ENCODE measurements around the gene MICAL3. TPM values are rescaled to one million over a fixed set of nuclear protein-coding genes. Genes with fewer than 3 reads are reported as not detected.
"Not testable (repeated sequence)": the region's sequence is repeated elsewhere in the genome, so short reads cannot be mapped to it uniquely, and the experiment has no call there.

The MICAL3 gene
- total and polyA plus RNA-seq, 2 donors: 2.7 to 4.0 TPM

DNA sequence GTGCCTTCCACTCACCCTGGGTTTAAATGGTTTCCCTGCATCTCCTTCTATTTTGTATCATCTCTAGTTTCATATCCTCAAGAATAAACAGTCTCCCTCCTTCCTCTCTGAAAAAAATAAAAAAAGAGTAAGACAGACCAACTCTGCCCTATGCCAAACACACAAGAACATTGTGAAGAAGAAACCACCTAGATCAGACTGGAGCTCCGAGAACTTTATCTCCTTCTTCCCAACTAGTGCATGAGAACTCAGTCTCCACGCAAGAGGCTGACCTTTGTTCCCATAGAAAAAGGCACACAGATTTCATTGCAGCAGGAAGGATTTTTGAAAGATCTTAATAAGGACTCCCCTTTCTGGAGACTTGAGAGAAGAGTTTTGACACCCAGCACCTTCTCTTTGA, 44.7 kb upstream of the MICAL3 start:
- DNase-seq (ENCODE audit: low read depth in 6 of 9, low spot score in 9 of 9): no peak
- Histone ChIP-seq H3K4me1 (ENCODE audit: control insufficient read depth in 2 of 2, insufficient read depth in 2 of 2, low read length in 2 of 2) (peaks cover 0 to 10% of the 10 kb centered on the region in 2 donors), H3K27me3 (ENCODE audit: control insufficient read depth in 2 of 2, insufficient read depth in 1 of 2, low read length in 1 of 2) (peaks cover 0 to 11% of the 10 kb centered on the region in 2 donors), H3K4me3 (ENCODE audit: low read length in 2 of 2) (no peak overlapping the region), H3K27ac (ENCODE audit: low read depth in 1 of 2, low read length in 1 of 2) (no peak overlapping the region), H3K36me3 (ENCODE audit: control insufficient read depth in 2 of 2, insufficient read depth in 2 of 2, low read length in 1 of 2) (no peaks in the 10 kb centered on the region), H3K9me3 (ENCODE audit: control insufficient read depth in 2 of 2, insufficient read depth in 1 of 2, low read length in 1 of 2) (no peaks in the 10 kb centered on the region)
- 100% methylated on average over 2 of the region's 2 CpGs for WGBS

DNA sequence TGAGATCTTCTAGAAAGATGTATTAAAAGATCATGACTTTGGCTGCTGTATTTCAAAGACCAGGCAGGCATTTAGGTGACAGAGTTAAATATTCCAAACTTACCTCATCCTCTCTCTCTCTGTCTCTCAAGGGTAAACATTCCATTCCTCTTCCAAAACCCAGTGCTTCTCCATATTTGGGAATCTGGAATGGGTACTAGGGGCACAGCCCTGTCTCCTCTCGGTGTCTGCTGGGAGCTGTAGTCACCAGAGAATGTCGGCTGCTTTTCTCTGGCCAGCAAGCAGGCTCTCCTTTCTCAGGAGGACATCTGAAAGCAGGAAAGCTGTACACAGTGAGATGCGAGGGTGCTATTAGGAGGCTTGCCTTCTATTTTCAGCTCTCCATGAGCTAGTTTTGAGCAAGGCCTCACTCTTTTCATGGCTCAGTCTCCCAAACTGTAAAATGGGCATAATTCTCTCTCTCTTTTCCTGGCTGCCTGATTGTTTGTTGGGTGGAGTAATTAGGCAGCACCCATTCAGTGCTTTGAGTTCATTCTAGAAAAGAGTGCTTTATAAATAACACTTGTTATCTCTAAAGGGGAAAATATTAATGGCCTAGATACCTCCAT, 44.1 kb upstream of the MICAL3 start:
- no peak for DNase-seq (ENCODE audit: low read depth in 6 of 9, low spot score in 9 of 9)
- H3K36me3 ChIP-seq (ENCODE audit: control insufficient read depth in 2 of 2, insufficient read depth in 2 of 2, low read length in 1 of 2): no peaks in the 10 kb centered on the region

DNA sequence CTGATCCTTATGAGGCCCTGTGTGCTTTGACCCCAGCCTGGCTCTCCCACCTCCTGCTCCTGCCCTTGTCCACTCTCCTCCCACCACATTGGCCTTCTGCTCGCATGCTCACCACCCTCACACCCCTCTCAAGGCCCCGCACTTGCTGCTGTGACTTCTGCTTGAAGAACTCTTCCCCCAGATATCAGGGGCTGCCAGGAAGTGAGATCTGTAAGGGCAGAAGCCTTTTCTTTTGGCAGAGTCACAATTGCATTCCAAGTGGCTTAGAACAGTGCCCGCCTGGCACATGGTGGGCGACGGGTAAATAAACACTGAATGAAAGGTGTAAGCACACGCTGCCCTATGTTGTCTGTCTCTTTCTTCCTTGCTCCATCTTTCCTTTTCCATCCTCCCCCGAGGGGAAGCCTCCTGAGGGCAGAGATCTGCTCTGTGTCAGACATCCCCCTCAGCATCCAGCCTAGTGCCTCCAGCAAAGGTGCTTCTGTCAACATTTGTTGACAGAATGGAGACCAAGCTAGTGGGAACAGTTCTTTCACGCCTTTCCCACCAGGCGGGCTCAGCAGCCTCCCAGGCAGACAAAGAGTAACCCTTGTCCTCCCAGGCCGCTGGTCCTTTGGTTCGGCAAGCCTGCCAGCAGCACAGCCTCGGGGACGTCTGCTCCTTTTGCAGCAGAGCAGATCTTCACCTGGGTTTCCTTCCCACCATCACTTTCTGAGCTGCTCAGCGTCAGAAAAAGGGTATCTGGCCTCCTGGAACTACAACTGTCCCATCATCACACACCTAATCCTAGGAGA, 43.4 kb upstream of the MICAL3 start:
- Histone ChIP-seq H3K27ac (ENCODE audit: low read depth in 1 of 2, low read length in 1 of 2) (no peak overlapping the region), H3K4me1 (ENCODE audit: control insufficient read depth in 2 of 2, insufficient read depth in 2 of 2, low read length in 2 of 2) (peaks cover 0 to 10% of the 10 kb centered on the region in 2 donors), H3K27me3 (ENCODE audit: control insufficient read depth in 2 of 2, insufficient read depth in 1 of 2, low read length in 1 of 2) (peaks cover 0 to 11% of the 10 kb centered on the region in 2 donors), H3K36me3 (ENCODE audit: control insufficient read depth in 2 of 2, insufficient read depth in 2 of 2, low read length in 1 of 2) (no peaks in the 10 kb centered on the region), H3K4me3 (ENCODE audit: low read length in 2 of 2) (no peak overlapping the region), H3K9me3 (ENCODE audit: control insufficient read depth in 2 of 2, insufficient read depth in 1 of 2, low read length in 1 of 2) (no peaks in the 10 kb centered on the region)
- WGBS: 87% methylated on average over 14 of the region's 14 CpGs
- no peak for DNase-seq (ENCODE audit: low read depth in 6 of 9, low spot score in 9 of 9)

More for the DNA sequence above, 44.1 kb upstream of the MICAL3 start:
- H3K9me3 ChIP-seq (ENCODE audit: control insufficient read depth in 2 of 2, insufficient read depth in 1 of 2, low read length in 1 of 2): no peaks in the 10 kb centered on the region
- no peak overlapping the region for H3K4me3 ChIP-seq (ENCODE audit: low read length in 2 of 2)
- peaks cover 0 to 10% of the 10 kb centered on the region in 2 donors for H3K4me1 ChIP-seq (ENCODE audit: control insufficient read depth in 2 of 2, insufficient read depth in 2 of 2, low read length in 2 of 2)
- 91% methylated on average over 3 of the region's 3 CpGs for WGBS
- no peak overlapping the region for H3K27ac ChIP-seq (ENCODE audit: low read depth in 1 of 2, low read length in 1 of 2)
- H3K27me3 ChIP-seq (ENCODE audit: control insufficient read depth in 2 of 2, insufficient read depth in 1 of 2, low read length in 1 of 2): peaks cover 0 to 11% of the 10 kb centered on the region in 2 donors

DNA sequence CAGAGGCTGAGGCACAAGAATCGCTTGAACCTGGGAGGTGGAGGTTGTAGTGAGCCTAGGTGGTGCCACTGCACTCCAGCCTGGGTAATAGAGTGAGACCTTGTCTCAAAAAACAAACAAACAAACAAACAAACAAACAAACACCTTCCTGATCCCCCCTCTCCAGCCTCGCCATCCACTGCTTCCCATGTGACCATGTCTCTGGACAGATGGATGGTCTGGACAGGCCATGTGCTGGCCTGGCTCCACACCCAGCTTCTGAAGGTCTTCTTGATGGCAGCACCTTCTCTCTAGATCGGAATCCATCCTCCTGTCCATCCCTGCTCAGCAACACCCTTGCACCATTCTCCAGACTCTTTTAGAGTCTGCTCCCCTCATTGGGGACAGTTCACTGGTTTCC, 42.8 kb upstream of the MICAL3 start:
- peaks cover 0 to 11% of the 10 kb centered on the region in 2 donors for H3K27me3 ChIP-seq (ENCODE audit: control insufficient read depth in 2 of 2, insufficient read depth in 1 of 2, low read length in 1 of 2)
- DNase-seq (ENCODE audit: low read depth in 6 of 9, low spot score in 9 of 9): no peak
- H3K4me1 ChIP-seq (ENCODE audit: control insufficient read depth in 2 of 2, insufficient read depth in 2 of 2, low read length in 2 of 2): peaks cover 0 to 10% of the 10 kb centered on the region in 2 donors
- WGBS: 98% methylated on average over 3 of the region's 3 CpGs
- no peaks in the 10 kb centered on the region for H3K9me3 ChIP-seq (ENCODE audit: control insufficient read depth in 2 of 2, insufficient read depth in 1 of 2, low read length in 1 of 2)
- H3K27ac ChIP-seq (ENCODE audit: low read depth in 1 of 2, low read length in 1 of 2): no peak overlapping the region
- no peaks in the 10 kb centered on the region for H3K36me3 ChIP-seq (ENCODE audit: control insufficient read depth in 2 of 2, insufficient read depth in 2 of 2, low read length in 1 of 2)
- no peak overlapping the region for H3K4me3 ChIP-seq (ENCODE audit: low read length in 2 of 2)

DNA sequence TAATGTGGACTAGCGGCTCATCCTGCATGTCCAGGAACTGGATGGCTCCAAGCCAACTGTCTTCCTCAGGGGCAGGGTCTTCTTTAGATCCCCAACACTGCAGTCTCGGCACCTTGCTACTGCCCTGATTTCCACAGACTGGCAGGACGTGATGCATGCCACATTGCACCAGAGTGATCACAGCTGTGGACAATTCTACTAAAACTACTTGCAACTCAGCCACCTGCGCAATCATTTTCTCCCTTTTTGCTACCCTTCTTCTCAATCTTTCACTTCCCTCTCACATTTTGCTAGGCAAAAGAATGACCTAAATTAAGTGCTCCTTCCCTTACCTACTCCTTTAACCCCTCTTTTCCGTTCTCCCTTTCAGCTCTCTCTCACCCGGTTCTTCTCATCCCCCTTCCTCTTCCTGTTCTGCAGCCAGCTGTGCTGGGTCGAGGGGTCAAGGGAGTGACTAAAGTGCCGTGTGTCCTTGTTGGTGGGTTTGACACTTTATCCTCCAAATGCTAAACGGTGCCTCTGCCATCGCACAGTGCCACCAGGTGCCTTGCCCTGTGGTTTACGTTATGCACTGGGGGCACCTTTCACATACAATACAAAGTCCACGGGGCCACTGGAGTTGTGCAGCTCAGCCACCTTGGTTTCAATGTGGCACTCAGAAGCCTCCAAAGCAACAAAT, 42.0 kb upstream of the MICAL3 start:
- Histone ChIP-seq H3K27ac (ENCODE audit: low read depth in 1 of 2, low read length in 1 of 2) (no peak overlapping the region), H3K27me3 (ENCODE audit: control insufficient read depth in 2 of 2, insufficient read depth in 1 of 2, low read length in 1 of 2) (peaks cover 0 to 11% of the 10 kb centered on the region in 2 donors), H3K36me3 (ENCODE audit: control insufficient read depth in 2 of 2, insufficient read depth in 2 of 2, low read length in 1 of 2) (no peaks in the 10 kb centered on the region), H3K4me1 (ENCODE audit: control insufficient read depth in 2 of 2, insufficient read depth in 2 of 2, low read length in 2 of 2) (peaks cover 0 to 10% of the 10 kb centered on the region in 2 donors), H3K4me3 (ENCODE audit: low read length in 2 of 2) (no peak overlapping the region), H3K9me3 (ENCODE audit: control insufficient read depth in 2 of 2, insufficient read depth in 1 of 2, low read length in 1 of 2) (no peaks in the 10 kb centered on the region)
- WGBS: 50% methylated on average over 12 of the region's 12 CpGs
- DNase-seq (ENCODE audit: low read depth in 6 of 9, low spot score in 9 of 9): no peak

DNA sequence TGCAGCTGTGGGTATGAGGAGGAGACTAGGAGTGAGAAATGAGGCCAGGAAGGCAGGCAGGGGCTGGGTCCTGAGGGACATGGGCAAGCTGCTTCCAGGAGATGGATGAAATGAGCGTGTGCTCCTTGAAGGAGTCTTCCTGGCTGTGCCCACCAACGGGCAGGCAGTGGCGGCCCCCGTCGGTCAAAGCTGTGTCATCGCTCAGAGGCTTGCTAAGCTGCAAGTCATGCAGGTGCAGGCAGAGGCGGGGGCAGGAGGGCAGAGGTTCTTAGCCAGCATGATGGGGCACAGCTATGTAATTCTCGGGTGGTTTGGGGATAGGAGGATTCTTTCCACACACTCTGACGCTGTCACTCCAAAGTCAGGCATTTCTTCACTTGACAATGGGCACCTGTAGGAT, 40.9 kb upstream of the MICAL3 start:
- peaks cover 0 to 14% of the 10 kb centered on the region in 2 donors for H3K27me3 ChIP-seq (ENCODE audit: control insufficient read depth in 2 of 2, insufficient read depth in 1 of 2, low read length in 1 of 2)
- 52% methylated on average over 9 of the region's 9 CpGs for WGBS

DNA sequence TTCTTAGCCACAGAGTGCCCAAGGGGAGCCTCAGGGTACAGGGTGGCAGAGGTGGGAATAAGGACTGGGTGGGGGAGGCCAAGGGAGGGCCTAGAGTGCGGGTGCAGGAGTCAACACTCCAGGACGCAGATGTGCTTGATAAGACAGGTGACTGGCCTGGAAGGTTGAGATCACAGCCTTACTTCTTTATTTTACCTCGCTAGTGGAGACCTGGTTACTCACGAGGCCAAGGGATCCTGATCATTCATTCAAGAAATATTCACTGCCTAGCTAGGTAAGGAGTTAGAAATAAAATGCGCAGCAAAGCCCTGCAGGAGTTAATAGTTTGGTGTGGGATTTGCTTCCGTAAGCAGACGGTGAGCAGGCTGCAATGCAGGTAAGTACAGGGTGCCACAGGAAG, 40.3 kb upstream of the MICAL3 start:
- no peak overlapping the region for H3K27ac ChIP-seq (ENCODE audit: low read depth in 1 of 2, low read length in 1 of 2)
- H3K4me3 ChIP-seq (ENCODE audit: low read length in 2 of 2): no peak overlapping the region
- DNase-seq (ENCODE audit: low read depth in 6 of 9, low spot score in 9 of 9): no peak
- 99% methylated on average over 7 of the region's 7 CpGs for WGBS
- no peaks in the 10 kb centered on the region for H3K36me3 ChIP-seq (ENCODE audit: control insufficient read depth in 2 of 2, insufficient read depth in 2 of 2, low read length in 1 of 2)
- peaks cover 0 to 10% of the 10 kb centered on the region in 2 donors for H3K4me1 ChIP-seq (ENCODE audit: control insufficient read depth in 2 of 2, insufficient read depth in 2 of 2, low read length in 2 of 2)
- H3K9me3 ChIP-seq (ENCODE audit: control insufficient read depth in 2 of 2, insufficient read depth in 1 of 2, low read length in 1 of 2): no peaks in the 10 kb centered on the region
- H3K27me3 ChIP-seq (ENCODE audit: control insufficient read depth in 2 of 2, insufficient read depth in 1 of 2, low read length in 1 of 2): peaks cover 0 to 14% of the 10 kb centered on the region in 2 donors

More for the DNA sequence above, 40.9 kb upstream of the MICAL3 start:
- no peak for DNase-seq (ENCODE audit: low read depth in 6 of 9, low spot score in 9 of 9)
- Histone ChIP-seq H3K27ac (ENCODE audit: low read depth in 1 of 2, low read length in 1 of 2) (no peak overlapping the region), H3K9me3 (ENCODE audit: control insufficient read depth in 2 of 2, insufficient read depth in 1 of 2, low read length in 1 of 2) (no peaks in the 10 kb centered on the region), H3K4me1 (ENCODE audit: control insufficient read depth in 2 of 2, insufficient read depth in 2 of 2, low read length in 2 of 2) (peaks cover 0 to 10% of the 10 kb centered on the region in 2 donors), H3K36me3 (ENCODE audit: control insufficient read depth in 2 of 2, insufficient read depth in 2 of 2, low read length in 1 of 2) (no peaks in the 10 kb centered on the region), H3K4me3 (ENCODE audit: low read length in 2 of 2) (no peak overlapping the region)

DNA sequence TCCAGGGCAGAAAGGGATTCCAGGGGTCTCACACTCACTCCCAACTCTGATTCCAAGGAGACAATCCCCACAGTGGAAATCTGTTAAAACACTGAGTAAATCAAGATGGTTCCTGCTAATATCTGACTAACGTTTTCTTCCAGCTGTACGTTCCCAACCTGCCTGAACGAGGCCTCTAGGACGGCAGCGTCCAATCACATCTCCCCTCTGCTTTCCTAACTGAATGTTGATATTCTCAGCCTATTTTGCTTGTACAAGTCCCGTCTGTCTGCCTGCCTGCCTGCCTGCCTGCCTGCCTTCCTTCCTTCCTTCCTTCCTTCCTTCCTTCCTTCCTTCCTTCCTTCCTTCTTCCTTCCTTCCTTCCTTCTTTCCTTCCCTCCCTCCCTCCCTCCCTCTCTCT, 39.4 kb upstream of the MICAL3 start:
- not testable (repeated sequence) for H3K36me3 ChIP-seq (ENCODE audit: control insufficient read depth in 2 of 2, insufficient read depth in 2 of 2, low read length in 1 of 2); H3K4me1 ChIP-seq (ENCODE audit: control insufficient read depth in 2 of 2, insufficient read depth in 2 of 2, low read length in 2 of 2); DNase-seq (ENCODE audit: low read depth in 6 of 9, low spot score in 9 of 9); H3K27ac ChIP-seq (ENCODE audit: low read depth in 1 of 2, low read length in 1 of 2); H3K9me3 ChIP-seq (ENCODE audit: control insufficient read depth in 2 of 2, insufficient read depth in 1 of 2, low read length in 1 of 2); H3K4me3 ChIP-seq (ENCODE audit: low read length in 2 of 2)
- H3K27me3 ChIP-seq (ENCODE audit: control insufficient read depth in 2 of 2, insufficient read depth in 1 of 2, low read length in 1 of 2): peaks cover 0 to 14% of the 10 kb centered on the region in 2 donors
- 95% methylated on average over 6 of the region's 6 CpGs for WGBS

DNA sequence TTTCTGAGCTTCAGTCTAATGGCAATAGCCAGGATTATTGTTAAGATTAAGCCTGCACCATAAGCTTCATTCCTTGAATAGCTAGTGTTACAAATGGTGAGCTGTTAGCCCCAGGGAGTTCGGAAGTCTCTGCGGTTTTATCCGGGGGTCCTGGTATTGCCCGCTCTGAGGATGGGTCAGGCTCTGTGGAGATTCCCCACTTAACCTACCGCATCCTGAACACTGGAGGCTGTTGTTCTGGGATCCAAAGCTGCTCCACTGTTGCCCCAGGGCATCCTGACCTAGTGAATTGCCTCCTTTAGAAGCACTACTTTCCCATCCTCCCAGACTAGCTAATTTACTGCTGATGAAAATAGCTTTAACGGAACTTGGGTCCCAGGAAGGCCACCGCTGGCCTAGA, 38.9 kb upstream of the MICAL3 start:
- H3K4me3 ChIP-seq (ENCODE audit: low read length in 2 of 2): no peak overlapping the region
- H3K9me3 ChIP-seq (ENCODE audit: control insufficient read depth in 2 of 2, insufficient read depth in 1 of 2, low read length in 1 of 2): no peaks in the 10 kb centered on the region
- H3K27me3 ChIP-seq (ENCODE audit: control insufficient read depth in 2 of 2, insufficient read depth in 1 of 2, low read length in 1 of 2): peaks cover 0 to 12% of the 10 kb centered on the region in 2 donors
- no peaks in the 10 kb centered on the region for H3K36me3 ChIP-seq (ENCODE audit: control insufficient read depth in 2 of 2, insufficient read depth in 2 of 2, low read length in 1 of 2)
- 98% methylated on average over 7 of the region's 7 CpGs for WGBS
- DNase-seq (ENCODE audit: low read depth in 6 of 9, low spot score in 9 of 9): no peak
- no peak overlapping the region for H3K27ac ChIP-seq (ENCODE audit: low read depth in 1 of 2, low read length in 1 of 2)
- H3K4me1 ChIP-seq (ENCODE audit: control insufficient read depth in 2 of 2, insufficient read depth in 2 of 2, low read length in 2 of 2): peaks cover 0 to 10% of the 10 kb centered on the region in 2 donors
